Activated CD8-positive, alpha-beta T cell treated with anti-CD3 and anti-CD28 coated beads for 36 hours (primary cell): ENCODE results near the gene CTTNBP2NL. TPM values are rescaled to one million over a fixed set of nuclear protein-coding genes. Genes with fewer than 3 reads are reported as not detected.

Experiments used
- ATAC-seq: fragments of 200-7000 bp; cut with Tn5 transposase; one replicate; pipeline ENCODE4 v1.10.0; 2021; ENCODE audit warnings: mild to moderate bottlenecking, moderate library complexity
- CTCF ChIA-PET: fragments of 350-600 bp; sonication (Branson Sonifier 250); formaldehyde crosslinking; loops from one replicate; lab custom pipeline; 2021; ENCODE audit warnings: antibody characterized with exemption; lab: Charles Lee
- POLR2A ChIA-PET: fragments of 350-600 bp; sonication (Branson Sonifier 250); formaldehyde crosslinking; loops from one replicate; lab custom pipeline; 2021; ENCODE audit warnings: antibody characterized with exemption; lab: Charles Lee
- DNase-seq: peaks from one replicate; pipeline ENCODE4 v3.0.0-alpha.2; 2020
- H3K27ac Mint-ChIP-seq: one replicate; pipeline ENCODE4 v1.8.0; 2021; ENCODE audit warnings: mild to moderate bottlenecking, mixed read lengths
- H3K27me3 Mint-ChIP-seq: one replicate; pipeline ENCODE4 v1.8.0; 2021; ENCODE audit warnings: mixed read lengths
- H3K36me3 Mint-ChIP-seq: one replicate; pipeline ENCODE4 v1.8.0; 2021; ENCODE audit warnings: low read depth, mixed read lengths
- H3K4me1 Mint-ChIP-seq: one replicate; pipeline ENCODE4 v1.8.0; 2021; ENCODE audit warnings: low read depth, mixed read lengths
- H3K4me3 Mint-ChIP-seq: one replicate; pipeline ENCODE4 v1.8.0; 2021; ENCODE audit warnings: mild to moderate bottlenecking, moderate library complexity, mixed read lengths
- H3K9me3 Mint-ChIP-seq: one replicate; pipeline ENCODE4 v1.8.0; 2021; ENCODE audit warnings: mixed read lengths
- intact Hi-C: fragments of 100-400 bp; cut with micrococcal nuclease; formaldehyde crosslinking; loops from one replicate; pipeline ENCODE4 v1.10.0; 2022
- total RNA-seq, 2 experiments: library from RNA; stranded (reverse); gene quantifications; one replicate each; pipeline ENCODE4 v1.2.3, GENCODE V29; 2021
- TF ChIP-seq, protein P1 (sequence below): fragments of 200-600 bp; IDR thresholded peaks from one replicate; pipeline ENCODE4 v1.8.0; 2022; ENCODE audit warnings: antibody characterized with exemption, mild to moderate bottlenecking

Gene CTTNBP2NL
- total RNA-seq, 2 experiments from 2014 or later = 1.1 to 1.7 TPM

- CTCF ChIA-PET = interaction anchor here (1.2 kb wide), 1 partner anchor 110 kb away, joined by 3 read pairs; no protein-coding TSS in a partner anchor
- TF ChIP-seq, protein P1, sequence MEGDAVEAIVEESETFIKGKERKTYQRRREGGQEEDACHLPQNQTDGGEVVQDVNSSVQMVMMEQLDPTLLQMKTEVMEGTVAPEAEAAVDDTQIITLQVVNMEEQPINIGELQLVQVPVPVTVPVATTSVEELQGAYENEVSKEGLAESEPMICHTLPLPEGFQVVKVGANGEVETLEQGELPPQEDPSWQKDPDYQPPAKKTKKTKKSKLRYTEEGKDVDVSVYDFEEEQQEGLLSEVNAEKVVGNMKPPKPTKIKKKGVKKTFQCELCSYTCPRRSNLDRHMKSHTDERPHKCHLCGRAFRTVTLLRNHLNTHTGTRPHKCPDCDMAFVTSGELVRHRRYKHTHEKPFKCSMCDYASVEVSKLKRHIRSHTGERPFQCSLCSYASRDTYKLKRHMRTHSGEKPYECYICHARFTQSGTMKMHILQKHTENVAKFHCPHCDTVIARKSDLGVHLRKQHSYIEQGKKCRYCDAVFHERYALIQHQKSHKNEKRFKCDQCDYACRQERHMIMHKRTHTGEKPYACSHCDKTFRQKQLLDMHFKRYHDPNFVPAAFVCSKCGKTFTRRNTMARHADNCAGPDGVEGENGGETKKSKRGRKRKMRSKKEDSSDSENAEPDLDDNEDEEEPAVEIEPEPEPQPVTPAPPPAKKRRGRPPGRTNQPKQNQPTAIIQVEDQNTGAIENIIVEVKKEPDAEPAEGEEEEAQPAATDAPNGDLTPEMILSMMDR = no peak
- intact Hi-C loops = loop anchor here (2.0 to 10.0 kb wide), 2 partner anchors 111 to 207 kb away; partner anchors contain the start of genes CAPZA1 and ST7L
Measured at GRCh38 chr1:112504001-112504660, 108.1 kb downstream of the CTTNBP2NL start.

DNA sequence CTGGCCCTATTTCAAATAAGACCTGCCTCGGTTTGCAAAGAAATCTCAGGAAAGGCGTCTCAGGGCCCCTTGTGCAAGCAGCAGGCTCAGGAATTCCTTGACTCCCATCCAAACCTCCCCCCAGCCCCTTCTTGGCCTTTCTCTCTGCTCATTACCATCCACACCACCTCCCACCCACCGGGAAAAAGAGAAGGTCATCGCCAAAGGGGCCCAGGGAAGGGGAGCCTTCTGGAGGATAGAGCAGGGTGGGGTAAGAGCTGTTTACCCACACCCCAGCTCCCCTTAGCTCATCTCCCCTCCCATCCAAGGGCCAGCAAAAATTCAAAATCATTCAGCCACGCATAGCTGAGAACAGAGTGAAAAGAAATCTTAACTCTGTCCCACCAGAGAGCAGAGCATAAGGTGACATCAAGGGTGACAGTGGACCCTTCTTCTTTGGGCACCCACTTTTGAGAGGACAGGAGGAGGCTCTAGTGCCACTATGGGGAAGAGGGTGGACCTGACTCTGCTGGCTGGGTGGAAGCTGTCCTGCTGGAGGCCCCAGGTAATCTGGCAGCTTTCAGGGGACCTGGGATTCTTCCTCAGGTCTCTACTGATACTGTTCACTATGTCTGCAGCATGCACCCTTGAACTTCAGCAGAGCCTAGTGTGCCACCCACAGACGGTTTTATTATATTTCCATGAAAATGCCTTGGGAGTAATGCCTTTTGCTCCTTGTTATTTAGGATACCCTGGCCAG, 108.8 kb downstream of the CTTNBP2NL start:
- POLR2A ChIA-PET = interaction anchor here (0.5 kb wide), 1 partner anchor 45 kb away, joined by 3 read pairs; no protein-coding TSS in a partner anchor
- intact Hi-C loops = loop anchor here (2.0 to 10.0 kb wide), 2 partner anchors 110 to 206 kb away; partner anchors contain the start of genes CAPZA1 and ST7L
- DNase-seq (no peak), ATAC-seq (no peak)
- H3K4me3 Mint-ChIP-seq = no peak overlapping the region
- H3K27ac Mint-ChIP-seq = no peak overlapping the region
- H3K36me3 Mint-ChIP-seq = no peaks in the 10 kb centered on the region
- H3K4me1 Mint-ChIP-seq = peaks cover 10% of the 10 kb centered on the region
- CTCF ChIA-PET = interaction anchor here (1.2 kb wide), 1 partner anchor 109 kb away, joined by 3 read pairs; no protein-coding TSS in a partner anchor
- TF ChIP-seq, protein P1 = no peak
- peaks cover 51% of the 10 kb centered on the region for H3K27me3 Mint-ChIP-seq
- no peaks in the 10 kb centered on the region for H3K9me3 Mint-ChIP-seq

More at GRCh38 chr1:112504001-112504660, 108.1 kb downstream of the CTTNBP2NL start:
- H3K36me3 Mint-ChIP-seq = no peaks in the 10 kb centered on the region
- peaks cover 10% of the 10 kb centered on the region for H3K4me1 Mint-ChIP-seq
- DNase-seq (no peak), ATAC-seq (no peak)
- no peak overlapping the region for H3K27ac Mint-ChIP-seq
- POLR2A ChIA-PET = no interaction called here
- peaks cover 50% of the 10 kb centered on the region for H3K27me3 Mint-ChIP-seq
- H3K4me3 Mint-ChIP-seq = no peak overlapping the region
- no peaks in the 10 kb centered on the region for H3K9me3 Mint-ChIP-seq

- Mint-ChIP-seq H3K27me3 (peaks cover 54% of the 10 kb centered on the region), H3K4me1 (peaks cover 10% of the 10 kb centered on the region)
Measured at GRCh38 chr1:112505400-112505785, 109.4 kb downstream of the CTTNBP2NL start.

GRCh38 chr1:112505878-112506277, 109.9 kb downstream of the CTTNBP2NL start:
- POLR2A ChIA-PET = no interaction called here
- ATAC-seq = no peak

More at GRCh38 chr1:112505400-112505785, 109.4 kb downstream of the CTTNBP2NL start:
- Mint-ChIP-seq H3K4me3 (no peak overlapping the region), H3K36me3 (no peaks in the 10 kb centered on the region), H3K9me3 (no peaks in the 10 kb centered on the region), H3K27ac (no peak overlapping the region)
- DNase-seq = no peak
- TF ChIP-seq, protein P1 = no peak
- CTCF ChIA-PET = no interaction called here
- POLR2A ChIA-PET = no interaction called here
- intact Hi-C loops = loop anchor here (2.0 to 10.0 kb wide), 2 partner anchors 109 to 205 kb away; partner anchors contain the start of genes CAPZA1 and ST7L
- ATAC-seq = no peak

More at GRCh38 chr1:112505878-112506277, 109.9 kb downstream of the CTTNBP2NL start:
- H3K9me3 Mint-ChIP-seq = no peaks in the 10 kb centered on the region
- peaks cover 54% of the 10 kb centered on the region for H3K27me3 Mint-ChIP-seq
- no peak overlapping the region for H3K4me3 Mint-ChIP-seq
- DNase-seq = no peak
- intact Hi-C loops = loop anchor here (2.0 to 10.0 kb wide), 2 partner anchors 109 to 205 kb away; partner anchors contain the start of genes CAPZA1 and ST7L
- H3K36me3 Mint-ChIP-seq = no peaks in the 10 kb centered on the region
- peaks cover 10% of the 10 kb centered on the region for H3K4me1 Mint-ChIP-seq
- no peak overlapping the region for H3K27ac Mint-ChIP-seq
- TF ChIP-seq, protein P1 = no peak
- CTCF ChIA-PET = interaction anchor here (1.2 kb wide), 1 partner anchor 204 kb away, joined by 3 read pairs; no protein-coding TSS in a partner anchor
